ENCODE data around the gene CNBP. TPM values are rescaled to one million over a fixed set of nuclear protein-coding genes. Genes with fewer than 3 reads are reported as not detected.

The CNBP gene
- total and polyA plus RNA-seq, 10 of the 15 experiments (the other 5 are each of a cell fraction or from before 2014, with no cell fraction given): 300 to 719 (median 439) TPM

DNA sequence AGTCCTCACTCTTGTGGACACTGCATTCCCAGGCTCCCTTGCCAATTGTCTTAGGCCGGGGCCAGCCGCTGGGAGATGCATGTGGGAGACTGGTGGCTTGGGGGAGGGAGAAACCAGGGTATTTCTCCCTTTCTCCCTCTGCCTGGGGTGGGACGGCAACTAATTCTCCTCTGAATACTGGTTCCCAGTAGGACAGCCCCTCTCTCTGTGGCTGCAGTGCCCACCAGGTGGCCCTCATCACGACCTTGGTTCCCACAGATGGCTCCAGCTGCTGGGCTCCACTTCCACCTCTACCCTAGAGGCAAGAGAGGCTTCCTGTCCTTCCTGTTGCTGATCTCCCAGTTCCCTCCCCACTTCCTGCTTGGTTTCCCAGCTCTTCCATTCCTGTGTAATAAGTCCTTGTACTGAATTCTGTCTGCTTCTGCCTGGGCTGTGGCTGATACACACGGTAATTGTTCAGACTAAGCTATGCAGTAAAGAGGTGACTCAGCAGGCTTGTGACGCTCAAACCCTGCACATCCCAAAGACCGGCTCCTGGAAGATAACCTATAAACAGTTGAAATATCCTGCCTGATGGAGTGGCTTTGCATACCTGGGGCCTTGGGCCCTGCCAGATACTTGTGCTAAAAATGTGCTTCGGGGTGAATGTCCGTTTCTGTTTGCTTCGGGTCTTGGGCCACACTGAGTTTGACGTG is 45.3 kb upstream of the CNBP start (continued):
- no peak for TF ChIP-seq SPI1 (IDR thresholded peaks at IDR 0.05; ENCODE audit: borderline replicate concordance, insufficient read depth, low read depth, low read length)

DNA sequence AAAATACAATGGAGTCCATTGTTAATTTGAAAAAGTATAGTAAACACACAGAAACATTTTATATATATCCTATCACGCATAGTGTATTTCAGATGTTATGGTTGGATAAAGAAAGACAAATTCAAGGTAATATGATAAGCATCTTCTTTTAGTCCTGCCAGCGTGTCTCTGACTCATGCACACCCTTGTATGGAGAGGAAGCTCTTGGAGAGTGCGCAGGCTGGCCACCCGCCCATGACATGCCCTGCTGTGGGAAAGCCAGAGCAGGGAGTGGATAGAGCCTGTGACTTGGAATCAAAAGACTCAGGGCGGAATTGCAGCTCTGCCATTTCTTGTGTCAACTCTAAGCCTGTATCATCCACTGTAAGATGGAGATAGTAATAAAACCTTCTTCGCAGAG is 42.7 kb upstream of the CNBP start:
- WGBS (ENCODE audit: insufficient coverage, insufficient replicate concordance, low lambda C conversion rate, missing lambda C conversion rate): 70% methylated on average over 6 of the region's 6 CpGs
- DNase-seq (ENCODE audit: low read depth, low spot score) (no peak), ATAC-seq (no peak), FAIRE-seq (no peak)
- POLR2A ChIA-PET: no interaction called here
- H2AFZ ChIP-seq (ENCODE audit: control insufficient read depth, low read depth, low read length): no peak overlapping the region
- no peak overlapping the region for H3K4me3 ChIP-seq
- H3K27ac ChIP-seq (ENCODE audit: control insufficient read depth, insufficient read depth): no peak overlapping the region
- no peaks in the 10 kb centered on the region for H4K20me1 ChIP-seq (ENCODE audit: control insufficient read depth, insufficient read depth)
- no peaks in the 10 kb centered on the region for H3K9me3 ChIP-seq (replicated peaks; ENCODE audit: control insufficient read depth, insufficient read depth, low read length)
- no peaks in the 10 kb centered on the region for H3K79me2 ChIP-seq (ENCODE audit: control insufficient read depth, insufficient read depth, low read length)
- CTCF ChIA-PET: interaction anchor here (1.2 to 4.5 kb wide), 2 partner anchors 19 to 71 kb away, joined by 3 to 29 read pairs; no protein-coding TSS in a partner anchor
- H3K9ac ChIP-seq (ENCODE audit: control insufficient read depth, insufficient read depth, low read length): no peak overlapping the region
- RAD21 ChIA-PET (ENCODE audit: unreplicated experiment): interaction anchor here (2.0 kb wide), 1 partner anchor 256 kb away, joined by 8 read pairs; no protein-coding TSS in a partner anchor
- H3K4me2 ChIP-seq (ENCODE audit: control insufficient read depth, insufficient read depth): no peak overlapping the region
- no TSS peak for BruUV-seq (replicated peaks)
- H3K27me3 ChIP-seq (replicated peaks in 1 of 2; ENCODE audit: control insufficient read depth in 2 of 2, insufficient read depth in 2 of 2, low read length in 1 of 2): no peaks in the 10 kb centered on the region
- SMC1A ChIA-PET (ENCODE audit: uncharacterized antibody, unreplicated experiment): no interaction called here
- no peaks in the 10 kb centered on the region; the same call in 1 of the 2 replicates for H3K4me1 ChIP-seq (ENCODE audit: control insufficient read depth, insufficient read depth, low read length)
- intact Hi-C loops (cut with micrococcal nuclease; ENCODE audit: unreplicated experiment): no loop called here
- in situ Hi-C loops (cut with MboI): no loop called here
- H3K36me3 ChIP-seq (ENCODE audit: control insufficient read depth in 2 of 2, insufficient read depth in 2 of 2, low read length in 1 of 2): no peaks in the 10 kb centered on the region
- no peak for TF ChIP-seq GABPA (IDR thresholded peaks at IDR 0.05; ENCODE audit: low read depth)
- TF ChIP-seq CBFB (IDR thresholded peaks at IDR 0.05; ENCODE audit: low read depth): no peak
- no peak for TF ChIP-seq SIX5 (IDR thresholded peaks at IDR 0.05; ENCODE audit: low read depth, low read length, severe bottlenecking)
- no peak for TF ChIP-seq HCFC1 (IDR thresholded peaks at IDR 0.05; ENCODE audit: low read length)
- TF ChIP-seq, protein P1, sequence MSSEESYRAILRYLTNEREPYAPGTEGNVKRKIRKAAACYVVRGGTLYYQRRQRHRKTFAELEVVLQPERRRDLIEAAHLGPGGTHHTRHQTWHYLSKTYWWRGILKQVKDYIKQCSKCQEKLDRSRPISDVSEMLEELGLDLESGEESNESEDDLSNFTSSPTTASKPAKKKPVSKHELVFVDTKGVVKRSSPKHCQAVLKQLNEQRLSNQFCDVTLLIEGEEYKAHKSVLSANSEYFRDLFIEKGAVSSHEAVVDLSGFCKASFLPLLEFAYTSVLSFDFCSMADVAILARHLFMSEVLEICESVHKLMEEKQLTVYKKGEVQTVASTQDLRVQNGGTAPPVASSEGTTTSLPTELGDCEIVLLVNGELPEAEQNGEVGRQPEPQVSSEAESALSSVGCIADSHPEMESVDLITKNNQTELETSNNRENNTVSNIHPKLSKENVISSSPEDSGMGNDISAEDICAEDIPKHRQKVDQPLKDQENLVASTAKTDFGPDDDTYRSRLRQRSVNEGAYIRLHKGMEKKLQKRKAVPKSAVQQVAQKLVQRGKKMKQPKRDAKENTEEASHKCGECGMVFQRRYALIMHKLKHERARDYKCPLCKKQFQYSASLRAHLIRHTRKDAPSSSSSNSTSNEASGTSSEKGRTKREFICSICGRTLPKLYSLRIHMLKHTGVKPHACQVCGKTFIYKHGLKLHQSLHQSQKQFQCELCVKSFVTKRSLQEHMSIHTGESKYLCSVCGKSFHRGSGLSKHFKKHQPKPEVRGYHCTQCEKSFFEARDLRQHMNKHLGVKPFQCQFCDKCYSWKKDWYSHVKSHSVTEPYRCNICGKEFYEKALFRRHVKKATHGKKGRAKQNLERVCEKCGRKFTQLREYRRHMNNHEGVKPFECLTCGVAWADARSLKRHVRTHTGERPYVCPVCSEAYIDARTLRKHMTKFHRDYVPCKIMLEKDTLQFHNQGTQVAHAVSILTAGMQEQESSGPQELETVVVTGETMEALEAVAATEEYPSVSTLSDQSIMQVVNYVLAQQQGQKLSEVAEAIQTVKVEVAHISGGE (CRISPR knock-in tag; IDR thresholded peaks at IDR 0.05): no peak
- no peak for TF ChIP-seq IKZF2 (IDR thresholded peaks at IDR 0.05)
- TF ChIP-seq NFYA (IDR thresholded peaks at IDR 0.05; ENCODE audit: borderline replicate concordance, low read depth, low read length): no peak
- TF ChIP-seq, protein P2, sequence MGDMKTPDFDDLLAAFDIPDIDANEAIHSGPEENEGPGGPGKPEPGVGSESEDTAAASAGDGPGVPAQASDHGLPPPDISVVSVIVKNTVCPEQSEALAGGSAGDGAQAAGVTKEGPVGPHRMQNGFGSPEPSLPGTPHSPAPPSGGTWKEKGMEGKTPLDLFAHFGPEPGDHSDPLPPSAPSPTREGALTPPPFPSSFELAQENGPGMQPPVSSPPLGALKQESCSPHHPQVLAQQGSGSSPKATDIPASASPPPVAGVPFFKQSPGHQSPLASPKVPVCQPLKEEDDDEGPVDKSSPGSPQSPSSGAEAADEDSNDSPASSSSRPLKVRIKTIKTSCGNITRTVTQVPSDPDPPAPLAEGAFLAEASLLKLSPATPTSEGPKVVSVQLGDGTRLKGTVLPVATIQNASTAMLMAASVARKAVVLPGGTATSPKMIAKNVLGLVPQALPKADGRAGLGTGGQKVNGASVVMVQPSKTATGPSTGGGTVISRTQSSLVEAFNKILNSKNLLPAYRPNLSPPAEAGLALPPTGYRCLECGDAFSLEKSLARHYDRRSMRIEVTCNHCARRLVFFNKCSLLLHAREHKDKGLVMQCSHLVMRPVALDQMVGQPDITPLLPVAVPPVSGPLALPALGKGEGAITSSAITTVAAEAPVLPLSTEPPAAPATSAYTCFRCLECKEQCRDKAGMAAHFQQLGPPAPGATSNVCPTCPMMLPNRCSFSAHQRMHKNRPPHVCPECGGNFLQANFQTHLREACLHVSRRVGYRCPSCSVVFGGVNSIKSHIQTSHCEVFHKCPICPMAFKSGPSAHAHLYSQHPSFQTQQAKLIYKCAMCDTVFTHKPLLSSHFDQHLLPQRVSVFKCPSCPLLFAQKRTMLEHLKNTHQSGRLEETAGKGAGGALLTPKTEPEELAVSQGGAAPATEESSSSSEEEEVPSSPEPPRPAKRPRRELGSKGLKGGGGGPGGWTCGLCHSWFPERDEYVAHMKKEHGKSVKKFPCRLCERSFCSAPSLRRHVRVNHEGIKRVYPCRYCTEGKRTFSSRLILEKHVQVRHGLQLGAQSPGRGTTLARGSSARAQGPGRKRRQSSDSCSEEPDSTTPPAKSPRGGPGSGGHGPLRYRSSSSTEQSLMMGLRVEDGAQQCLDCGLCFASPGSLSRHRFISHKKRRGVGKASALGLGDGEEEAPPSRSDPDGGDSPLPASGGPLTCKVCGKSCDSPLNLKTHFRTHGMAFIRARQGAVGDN (IDR thresholded peaks at IDR 0.05): no peak
- TF ChIP-seq, protein P3, sequence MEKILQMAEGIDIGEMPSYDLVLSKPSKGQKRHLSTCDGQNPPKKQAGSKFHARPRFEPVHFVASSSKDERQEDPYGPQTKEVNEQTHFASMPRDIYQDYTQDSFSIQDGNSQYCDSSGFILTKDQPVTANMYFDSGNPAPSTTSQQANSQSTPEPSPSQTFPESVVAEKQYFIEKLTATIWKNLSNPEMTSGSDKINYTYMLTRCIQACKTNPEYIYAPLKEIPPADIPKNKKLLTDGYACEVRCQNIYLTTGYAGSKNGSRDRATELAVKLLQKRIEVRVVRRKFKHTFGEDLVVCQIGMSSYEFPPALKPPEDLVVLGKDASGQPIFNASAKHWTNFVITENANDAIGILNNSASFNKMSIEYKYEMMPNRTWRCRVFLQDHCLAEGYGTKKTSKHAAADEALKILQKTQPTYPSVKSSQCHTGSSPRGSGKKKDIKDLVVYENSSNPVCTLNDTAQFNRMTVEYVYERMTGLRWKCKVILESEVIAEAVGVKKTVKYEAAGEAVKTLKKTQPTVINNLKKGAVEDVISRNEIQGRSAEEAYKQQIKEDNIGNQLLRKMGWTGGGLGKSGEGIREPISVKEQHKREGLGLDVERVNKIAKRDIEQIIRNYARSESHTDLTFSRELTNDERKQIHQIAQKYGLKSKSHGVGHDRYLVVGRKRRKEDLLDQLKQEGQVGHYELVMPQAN (conservative IDR thresholded peaks at IDR 0.05): no peak

Data from GM12878 (cell line).